G401.6 (cell line): ENCODE results near the gene TSPAN13.

Experiments
- FAIRE-seq: peaks from 2 replicates; lab custom pipeline; 2012; peaks lifted over from hg19 to GRCh38; lab: Jason Lieb, UNC

The TSPAN13 gene

DNA sequence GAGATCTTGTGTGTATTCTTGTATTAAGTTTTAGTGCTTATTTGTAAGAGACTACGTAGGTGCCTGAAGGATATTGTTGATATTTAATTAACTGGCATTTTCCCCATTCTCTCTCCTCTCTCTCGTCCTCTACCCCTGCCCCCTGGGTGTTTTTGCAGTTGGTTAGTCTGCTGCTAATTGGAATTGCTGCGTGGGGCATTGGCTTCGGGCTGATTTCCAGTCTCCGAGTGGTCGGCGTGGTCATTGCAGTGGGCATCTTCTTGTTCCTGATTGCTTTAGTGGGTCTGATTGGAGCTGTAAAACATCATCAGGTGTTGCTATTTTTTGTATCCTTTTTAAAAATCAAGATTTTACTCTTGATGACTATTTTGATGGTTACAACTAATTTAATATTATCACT lies 22.5 kb downstream of the TSPAN13 start:
- no peak for FAIRE-seq

DNA sequence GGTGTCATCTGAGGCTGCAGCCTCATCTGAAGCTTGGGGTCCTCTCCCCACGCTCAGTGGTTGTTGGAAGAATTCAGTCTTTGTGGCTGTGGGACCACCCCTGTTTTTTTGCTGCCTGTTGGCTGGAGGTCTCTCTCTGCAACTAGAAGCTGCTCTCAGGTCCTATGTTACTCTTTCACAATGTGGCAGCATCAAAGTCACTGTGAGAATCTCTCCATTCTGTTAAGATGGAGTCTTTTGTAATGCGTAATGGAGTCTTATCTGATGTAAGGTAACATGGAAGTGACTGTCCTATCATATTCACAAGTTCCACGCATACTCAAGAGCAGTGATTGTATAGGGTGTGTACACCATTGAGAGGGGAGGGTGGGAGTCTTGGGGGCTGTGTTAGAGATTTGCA lies 24.9 kb downstream of the TSPAN13 start:
- FAIRE-seq: no peak

DNA sequence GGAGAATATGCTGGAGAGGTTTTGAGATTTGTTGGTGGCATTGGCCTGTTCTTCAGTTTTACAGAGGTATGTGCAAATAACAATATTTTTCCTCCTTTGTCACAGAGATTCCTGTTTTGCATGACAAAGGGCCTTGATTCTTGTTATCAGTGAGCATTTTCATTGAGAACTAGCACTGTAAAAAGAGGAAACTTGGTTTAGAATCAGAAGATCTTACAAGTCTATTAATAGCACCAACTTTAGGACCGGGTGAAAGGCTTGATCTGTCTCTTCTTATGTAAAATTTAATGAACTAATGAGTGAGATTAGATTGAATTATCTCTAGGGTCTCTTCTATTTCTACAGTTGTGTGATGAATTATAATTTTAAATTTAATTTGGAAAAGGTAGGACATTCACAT lies 25.5 kb downstream of the TSPAN13 start:
- FAIRE-seq: no peak

DNA sequence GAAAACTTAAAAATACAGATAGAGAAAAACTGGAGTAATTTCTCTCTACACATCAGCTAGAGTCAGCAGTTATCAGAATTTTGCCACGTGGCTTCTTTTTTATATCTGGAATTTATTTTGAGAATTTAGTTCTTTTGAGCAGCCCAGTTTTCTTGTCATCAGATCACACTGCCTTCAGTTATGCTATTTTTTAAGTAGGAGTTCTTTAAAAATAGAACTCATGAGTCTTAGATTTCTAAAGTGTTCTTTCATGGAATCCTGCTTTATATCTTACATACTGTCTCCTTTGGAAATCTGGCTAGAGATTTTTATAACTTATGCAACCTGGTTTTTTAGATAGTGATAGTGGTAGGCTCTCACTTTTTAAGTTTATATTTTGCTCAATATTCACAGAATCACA lies 27.0 kb downstream of the TSPAN13 start:
- FAIRE-seq: no peak

DNA sequence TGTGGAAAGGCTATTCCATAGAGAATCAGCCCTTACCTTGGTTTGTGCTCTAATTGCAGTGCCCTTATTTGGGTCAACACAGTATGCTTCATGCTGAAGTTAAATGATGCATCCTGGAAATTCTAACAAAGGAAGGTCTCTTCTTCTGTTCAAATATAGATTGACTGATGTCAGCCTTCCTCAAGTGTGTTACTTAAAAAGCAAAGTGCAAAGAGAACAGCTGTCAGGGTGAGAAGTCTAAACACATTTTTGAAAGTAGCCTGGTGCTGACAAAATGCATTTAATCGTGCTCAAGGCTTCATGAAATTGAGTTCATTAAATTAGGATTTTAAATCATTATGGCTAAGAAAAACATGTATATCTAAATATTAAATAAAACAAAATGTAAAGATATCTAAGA lies 31.8 kb downstream of the TSPAN13 start:
- no peak for FAIRE-seq

DNA sequence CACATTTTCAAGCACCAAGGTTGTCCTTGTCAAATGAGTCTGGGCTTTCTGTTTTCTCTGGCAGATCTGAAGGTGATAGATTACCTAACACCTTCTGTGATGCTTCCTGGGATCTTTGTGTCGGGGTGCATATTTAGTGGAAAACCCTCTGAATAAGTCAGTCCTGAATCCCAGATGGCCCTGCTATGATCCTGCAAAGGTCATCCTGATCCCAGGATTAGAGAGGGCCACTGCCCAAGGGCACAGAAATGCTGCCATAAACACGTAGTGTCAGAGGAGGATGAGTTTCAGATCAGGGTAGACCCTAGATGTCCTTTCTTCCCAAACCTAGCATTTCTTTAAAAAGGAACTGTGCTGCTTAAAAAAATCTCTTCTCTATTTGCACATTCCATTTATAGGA lies 32.3 kb downstream of the TSPAN13 start:
- FAIRE-seq: no peak

DNA sequence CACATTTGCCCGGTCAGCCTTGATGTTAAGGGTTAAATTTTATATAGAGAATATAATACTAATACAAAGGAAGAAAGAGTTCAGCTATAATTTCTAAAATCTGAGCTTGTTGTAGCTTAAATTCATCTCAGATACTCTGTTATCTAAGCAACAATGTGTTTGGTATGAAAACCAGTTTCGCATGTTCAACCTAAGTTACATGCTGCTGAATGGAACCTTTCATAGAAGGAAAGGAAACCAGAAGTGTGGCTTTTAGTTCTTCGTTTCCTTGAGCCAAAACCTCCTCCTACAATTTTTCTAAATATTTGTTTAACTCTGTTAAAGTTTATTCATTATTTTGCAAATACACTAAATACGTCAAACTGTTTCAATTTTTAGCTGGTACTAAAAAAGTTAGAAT lies 32.7 kb downstream of the TSPAN13 start:
- peak; percentile 40 for FAIRE-seq

DNA sequence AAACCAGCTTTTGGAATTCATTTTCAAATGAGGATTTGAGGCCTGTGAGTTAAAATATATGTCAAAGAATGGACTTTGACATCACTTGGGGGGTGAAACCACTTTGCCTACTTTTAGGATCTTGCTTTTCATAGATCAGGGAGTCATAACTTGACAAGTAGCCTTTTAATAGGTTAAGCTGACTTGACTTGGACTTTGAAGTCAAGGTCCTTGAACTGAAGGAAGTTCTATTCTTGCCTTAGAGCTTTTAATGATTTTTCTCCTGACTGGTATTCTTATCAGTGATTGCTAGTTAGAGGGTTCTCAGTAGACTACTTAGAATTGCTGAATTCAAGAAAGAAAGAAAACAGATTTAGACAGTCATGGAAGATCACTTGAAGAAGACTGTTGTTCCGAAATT lies 33.6 kb downstream of the TSPAN13 start:
- no peak for FAIRE-seq

DNA sequence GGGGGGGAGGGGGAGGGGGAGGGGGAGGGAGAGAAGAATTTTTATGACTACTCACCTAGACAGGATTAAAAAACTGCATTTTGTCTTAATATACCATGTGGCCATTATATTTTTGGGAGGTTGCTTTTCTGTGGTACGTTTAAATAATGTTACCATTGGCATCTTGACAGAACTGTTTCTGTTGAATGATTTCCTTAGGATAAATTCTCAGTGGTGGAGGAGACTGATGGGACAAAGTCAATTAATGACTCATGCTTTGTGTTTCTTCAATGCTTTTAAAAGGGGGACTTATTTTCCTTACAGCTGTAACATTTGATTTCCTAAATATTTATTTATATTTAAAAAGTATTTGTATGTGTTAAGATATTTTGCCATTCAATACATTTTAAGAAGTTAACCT lies 37.5 kb downstream of the TSPAN13 start:
- FAIRE-seq: no peak

DNA sequence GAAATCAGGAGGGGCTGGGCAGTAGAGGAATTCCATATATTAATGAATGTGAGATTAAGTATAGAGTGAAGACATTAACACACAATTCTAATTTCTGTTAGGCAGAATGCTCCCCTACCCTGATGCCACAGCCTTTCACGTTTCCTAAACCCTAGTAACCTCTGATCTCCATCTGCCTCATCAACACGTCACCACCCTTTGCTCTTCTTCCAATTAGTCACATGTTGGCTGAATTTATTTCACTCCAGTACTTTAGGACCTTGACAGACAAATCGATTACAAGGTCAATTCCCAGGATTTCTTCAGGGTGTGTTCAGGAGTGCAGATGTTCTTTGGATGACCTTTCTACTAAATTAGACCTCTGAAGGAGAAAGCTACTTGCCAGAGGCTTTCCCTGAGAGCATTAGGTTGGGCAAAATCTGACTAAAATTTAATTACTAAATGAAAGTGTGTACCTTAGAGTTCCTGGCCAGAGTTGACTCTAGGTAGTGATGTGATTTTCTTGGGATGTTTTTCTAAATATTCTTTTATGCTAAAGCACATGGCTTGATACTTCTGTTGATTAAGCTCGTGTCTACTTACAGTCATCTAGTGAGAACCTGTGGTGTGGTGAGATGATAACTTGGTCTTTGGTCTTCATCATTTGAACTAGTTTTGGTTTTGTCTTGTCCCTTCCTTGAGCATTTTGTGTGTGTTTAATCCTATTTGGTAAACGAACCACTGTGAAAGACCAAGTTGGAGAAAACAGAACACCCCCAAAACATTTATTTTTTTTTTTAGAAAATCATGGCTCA lies 38.5 kb downstream of the TSPAN13 start:
- FAIRE-seq: no peak

DNA sequence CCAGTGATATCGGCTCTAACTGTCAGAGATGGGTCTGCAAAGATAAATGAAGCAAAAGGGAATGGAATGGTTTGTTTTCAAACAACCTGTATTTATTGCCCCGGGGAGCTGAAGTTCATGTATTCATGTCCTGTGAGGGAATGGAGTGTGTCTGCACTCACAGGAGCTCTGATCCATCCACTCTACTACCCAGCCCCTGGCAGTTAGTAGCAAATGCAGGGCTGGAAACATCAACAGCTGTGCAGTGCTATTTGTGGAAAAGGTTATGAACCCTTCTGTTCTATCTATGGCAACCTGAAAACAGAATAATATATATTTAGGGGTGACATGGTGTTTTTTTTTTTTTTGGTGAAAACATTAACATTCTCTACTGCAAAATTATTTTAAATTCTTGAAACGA lies 41.4 kb downstream of the TSPAN13 start:
- no peak for FAIRE-seq

DNA sequence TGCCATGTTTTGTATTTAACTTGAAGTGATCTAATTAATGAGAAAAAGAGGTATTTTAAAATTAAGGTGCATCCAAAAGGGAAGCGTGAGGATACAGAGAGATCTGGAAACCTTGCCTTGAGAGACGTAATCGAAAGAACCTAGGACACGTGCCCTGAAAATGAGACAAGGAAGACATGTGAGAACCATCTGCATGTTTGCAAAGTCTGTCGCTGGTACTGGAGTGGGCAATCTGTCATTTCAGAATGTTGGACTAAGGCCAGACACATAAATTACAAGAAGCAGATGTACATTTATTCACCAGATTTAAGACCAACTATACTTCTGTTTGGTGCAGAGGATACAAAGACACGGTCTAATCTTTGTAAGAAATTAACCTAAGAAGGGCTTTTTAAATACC lies 42.1 kb downstream of the TSPAN13 start:
- FAIRE-seq: no peak

DNA sequence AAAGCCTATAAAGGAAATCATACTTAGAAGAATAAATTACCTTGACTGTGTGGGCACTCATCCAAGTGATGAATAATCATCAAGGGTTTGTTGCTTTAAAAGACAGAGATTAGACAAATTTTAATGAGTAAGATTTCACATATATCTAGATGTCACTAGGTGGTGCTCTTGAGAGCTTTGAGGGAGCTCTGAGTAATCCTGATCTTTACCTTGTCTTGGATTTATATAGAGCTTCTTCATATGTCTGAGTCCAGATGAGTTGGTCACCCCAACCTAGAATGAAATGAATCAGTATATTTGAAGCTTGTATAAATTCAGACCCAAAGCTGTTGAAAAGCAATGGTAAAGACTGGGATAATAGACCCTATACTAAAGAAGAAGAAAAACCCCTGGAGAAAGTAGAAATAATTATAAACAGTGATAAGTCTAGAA lies 47.6 kb downstream of the TSPAN13 start:
- peak; percentile 70 for FAIRE-seq

DNA sequence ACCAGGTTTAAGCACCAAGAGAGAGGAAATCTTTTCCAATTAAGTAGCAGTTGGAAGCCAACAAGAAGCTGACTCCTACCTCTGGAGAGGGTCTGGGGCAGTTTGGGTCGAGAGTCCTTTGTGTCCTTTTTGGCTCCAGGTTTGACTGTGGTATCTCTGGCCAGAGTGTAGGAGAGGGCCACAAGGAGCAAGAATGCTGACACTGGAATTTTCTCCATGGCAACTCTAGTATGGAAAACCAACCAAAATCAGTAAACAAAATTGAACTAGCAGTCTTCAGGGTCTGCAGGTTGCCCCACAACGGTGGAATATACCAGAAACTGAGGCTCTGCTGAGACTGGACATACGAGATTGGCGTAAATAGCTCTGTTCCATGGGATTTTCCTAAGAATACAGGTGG lies 48.0 kb downstream of the TSPAN13 start:
- no peak for FAIRE-seq

DNA sequence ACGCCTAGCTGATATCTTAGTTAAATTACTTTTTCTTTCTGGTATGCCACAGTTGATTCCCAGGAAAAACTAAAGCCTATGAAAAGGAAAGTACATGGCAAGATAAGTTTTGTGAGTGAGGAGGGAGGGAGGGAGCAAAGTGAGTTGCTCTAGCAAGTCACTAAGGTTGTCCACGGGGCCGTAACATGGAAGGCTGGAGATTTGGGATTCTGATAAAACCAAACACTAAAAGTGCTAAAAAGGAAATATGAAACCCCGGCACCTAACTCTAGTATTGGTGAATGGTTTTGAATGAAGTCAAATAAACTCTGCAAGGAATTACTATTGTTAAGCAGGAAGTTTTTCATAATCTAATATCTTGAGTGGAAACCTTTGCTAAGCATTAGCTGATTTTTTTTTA lies 49.6 kb downstream of the TSPAN13 start:
- no peak for FAIRE-seq

DNA sequence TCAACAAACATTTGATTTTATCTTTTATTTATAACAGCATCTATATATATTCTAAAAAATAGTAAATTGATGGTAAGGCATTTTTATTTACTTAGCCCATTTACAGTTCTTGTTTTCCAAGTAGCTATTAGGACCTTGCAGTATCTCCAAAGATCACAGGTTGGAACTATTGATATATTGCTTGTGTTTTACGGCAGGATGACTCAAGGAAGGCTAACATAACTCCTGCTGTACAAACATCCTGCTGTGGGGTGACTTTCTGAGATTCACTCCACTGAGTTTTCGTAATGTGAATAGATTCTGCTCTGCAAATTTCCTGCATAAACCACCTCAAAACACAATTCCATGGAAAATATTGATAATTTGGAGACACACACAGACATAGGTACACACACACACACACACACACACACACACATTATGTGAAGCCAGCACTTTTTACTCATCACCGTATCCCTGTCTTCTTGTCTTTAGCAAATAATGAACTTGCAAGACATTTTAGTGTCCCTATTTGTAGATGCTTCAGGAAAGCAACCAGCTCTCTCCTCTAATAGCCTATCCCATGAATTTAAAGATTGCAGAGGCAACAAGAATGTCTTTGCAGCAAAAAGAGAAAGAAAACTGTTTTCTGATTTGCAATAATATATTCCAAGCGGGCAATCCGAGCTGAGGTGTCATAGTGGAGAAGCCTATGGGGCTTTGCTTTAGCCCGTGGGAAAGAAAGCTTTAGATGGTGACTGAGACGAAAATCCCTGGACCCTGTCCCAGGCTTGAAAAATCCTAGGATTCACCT lies 50.5 kb downstream of the TSPAN13 start:
- no peak for FAIRE-seq

DNA sequence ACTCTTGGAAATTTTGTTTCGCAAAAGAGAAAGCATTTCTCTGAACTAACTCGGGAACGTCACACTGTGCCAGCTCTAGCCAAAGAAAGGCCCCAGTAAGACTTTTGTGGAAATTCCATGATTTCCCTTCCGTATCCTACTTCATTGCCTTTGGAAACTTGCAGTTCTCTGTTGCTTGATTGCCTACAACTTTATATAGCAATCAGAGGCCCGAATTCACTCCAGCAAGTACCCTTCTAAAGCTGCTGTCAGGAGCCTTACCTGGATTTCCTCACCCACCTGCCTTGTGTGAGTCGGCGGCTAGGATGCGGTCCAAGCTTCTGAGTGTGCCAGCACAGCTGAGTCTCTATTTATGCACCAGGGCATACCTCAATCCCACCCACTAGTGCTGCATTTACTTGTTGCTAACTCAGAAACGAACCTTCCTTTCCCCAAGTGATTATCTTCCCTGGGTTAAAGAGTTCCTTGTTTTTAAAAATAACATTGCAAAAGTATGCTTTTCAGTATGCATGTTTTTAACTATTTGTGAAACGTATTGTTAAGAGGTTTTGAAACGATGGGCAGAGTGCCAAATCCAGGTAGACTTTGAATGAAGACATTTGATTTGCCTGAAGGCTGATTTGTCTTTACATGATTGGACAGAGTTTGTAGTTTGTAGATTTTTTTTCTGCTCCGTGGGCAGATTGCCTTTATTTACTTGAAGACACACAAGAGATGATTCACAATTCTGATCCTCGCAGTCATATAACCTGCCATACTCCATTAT lies 51.3 kb downstream of the TSPAN13 start, which contains the start of gene AGR2:
TSS of gene AGR2 (minus strand) at position 326 of the 766 bp plus-strand sequence. CDS start 3,203 bp downstream, outside the sequence.
- FAIRE-seq: no peak

DNA sequence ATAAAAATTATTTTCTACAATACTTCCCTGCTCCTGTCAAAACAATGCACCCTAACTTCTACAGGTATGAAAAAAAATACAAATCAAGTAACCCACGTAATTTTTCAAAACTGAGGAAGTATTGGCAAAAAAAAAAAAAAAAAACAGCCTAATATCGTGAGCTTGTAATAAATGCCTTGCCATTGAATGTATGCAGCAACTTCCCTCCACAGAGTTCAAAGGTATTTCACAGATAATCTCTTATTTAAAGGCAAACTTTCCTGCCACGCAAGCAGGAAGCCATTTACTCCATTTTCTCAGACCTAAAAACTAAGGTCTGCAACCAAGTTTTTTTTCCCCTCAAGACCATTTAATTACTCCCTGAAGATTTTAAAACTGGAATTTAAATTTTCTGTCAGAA lies 51.9 kb downstream of the TSPAN13 start:
- FAIRE-seq: no peak

DNA sequence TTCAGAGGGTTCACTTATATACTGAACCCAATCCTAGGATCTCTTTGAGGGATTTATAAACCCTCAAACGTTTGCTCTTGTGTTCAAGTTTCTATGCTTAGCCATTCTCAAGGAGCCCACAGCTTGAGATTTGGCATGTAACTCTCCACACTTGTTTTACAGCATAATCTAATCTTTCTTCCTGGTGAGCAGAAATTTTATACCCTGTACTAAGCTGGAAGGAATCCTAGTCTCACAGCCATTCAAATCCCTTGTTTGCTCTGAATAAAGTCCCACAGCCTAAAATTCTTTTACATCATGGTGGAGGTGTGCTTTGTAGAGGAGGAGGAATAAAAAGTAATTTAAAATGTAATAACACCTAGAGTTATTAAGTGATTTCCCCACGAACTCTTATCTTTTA lies 56.6 kb downstream of the TSPAN13 start:
- FAIRE-seq: no peak

DNA sequence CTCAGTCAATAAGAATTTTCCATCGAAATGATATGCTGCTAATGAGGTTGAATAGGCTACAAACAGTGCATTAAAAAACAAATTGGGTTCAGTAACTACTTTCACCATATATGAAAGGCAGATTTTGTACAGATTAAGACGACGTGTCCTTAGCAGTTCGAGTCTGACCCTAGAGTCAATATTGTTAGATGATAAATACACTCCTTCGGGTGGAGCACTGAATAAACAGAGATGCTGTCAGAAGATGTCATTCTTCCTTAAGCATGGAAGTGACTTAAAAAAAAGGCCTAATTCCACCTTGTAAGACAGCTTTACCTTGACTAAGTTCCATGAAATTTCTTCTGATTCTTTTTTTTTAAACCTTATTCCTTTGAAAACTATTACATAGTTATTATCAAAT lies 57.0 kb downstream of the TSPAN13 start:
- no peak for FAIRE-seq

DNA sequence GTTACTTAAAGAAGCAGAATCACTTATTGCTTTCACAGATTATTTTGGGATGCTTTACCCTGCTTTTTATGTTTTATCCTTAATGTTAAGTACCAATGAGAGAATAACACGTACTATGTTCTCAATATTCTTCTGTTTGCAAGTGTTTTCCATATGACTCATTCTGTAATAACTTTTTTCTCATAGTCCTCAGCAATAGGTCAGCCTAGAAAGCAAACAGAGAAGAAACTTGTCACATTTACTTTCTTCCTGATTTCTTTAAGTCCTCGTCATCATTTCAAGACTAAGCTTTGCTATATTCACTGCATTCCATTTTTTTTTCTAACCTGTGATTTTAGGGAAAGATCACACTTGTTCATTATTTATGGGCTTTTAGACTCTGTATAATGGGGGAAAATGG lies 58.0 kb downstream of the TSPAN13 start:
- FAIRE-seq: no peak

DNA sequence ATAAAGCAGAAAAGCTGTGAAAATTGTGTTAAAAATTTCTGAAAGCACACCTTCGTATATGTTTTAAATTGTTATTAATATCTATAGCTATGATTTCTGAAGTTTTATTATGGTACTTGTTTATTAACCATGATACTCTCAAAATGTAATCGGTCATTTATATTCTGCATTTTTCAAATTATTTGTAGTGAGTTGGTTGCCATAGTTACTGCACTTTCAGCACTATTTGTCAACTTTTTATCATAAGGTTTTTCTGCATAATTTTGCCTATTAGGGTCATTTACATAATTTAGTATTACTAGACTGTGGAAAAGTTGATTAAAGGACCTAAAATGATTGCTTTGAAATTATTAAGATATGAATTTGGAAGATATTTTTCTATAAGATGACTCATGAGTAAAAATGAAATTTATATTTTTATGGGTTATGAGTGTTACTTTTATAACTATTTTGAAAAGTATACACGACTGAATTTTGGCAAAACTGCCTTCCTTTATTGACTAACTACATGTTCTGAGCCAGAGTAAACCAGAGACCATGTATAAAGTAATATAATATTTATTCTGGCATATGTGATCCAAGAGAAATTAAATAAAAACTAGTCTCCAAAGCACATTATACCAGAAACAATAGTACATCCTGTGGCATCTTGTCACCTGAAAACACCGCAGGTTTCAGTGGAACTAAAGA lies 59.1 kb downstream of the TSPAN13 start:
- no peak for FAIRE-seq
